ENCODE data around the gene TRIM47.

The TRIM47 gene

DNA sequence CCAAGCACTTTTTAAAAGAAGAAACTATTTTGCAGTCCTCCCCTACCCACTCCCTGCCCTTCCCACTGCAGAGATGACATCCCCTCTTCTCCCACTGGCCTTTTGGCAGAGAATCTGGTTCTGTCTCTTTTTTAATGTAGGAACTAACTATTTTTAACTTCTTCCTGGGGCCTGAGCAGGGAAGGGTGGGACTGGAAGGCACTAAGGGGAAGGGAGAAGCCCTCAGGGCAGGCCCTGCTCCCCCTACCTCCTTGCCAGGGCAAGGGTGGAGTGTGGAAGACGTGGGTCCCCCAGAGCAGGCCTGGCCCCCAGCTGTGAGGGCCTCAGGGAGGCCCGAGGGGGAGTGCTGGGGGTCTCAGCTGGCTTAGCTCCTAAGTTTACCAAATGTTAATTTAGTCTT is 53.7 kb downstream of the TRIM47 start:
- DNase-seq (ENCODE audit: low read depth), result no peak
- TF ChIP-seq CTCF (IDR thresholded peaks at IDR 0.05; ENCODE audit: low read depth, low read length, missing control alignments), result no peak
- in situ Hi-C loops (cut with HindIII; ENCODE audit: low sequenced_read_pairs), result no loop called here
- no peak overlapping the region for H3K4me3 ChIP-seq (ENCODE audit: low read depth, low read length)
